LNCaP clone FGC (cell line): Measurements from ENCODE around the gene MC1R.
A peak's percentile ranks its signal among the peaks of the same experiment; 100 is the strongest.

Source experiments
- DNase-seq: peaks from one replicate; pipeline ENCODE4 v3.0.0-alpha.2; 2011; ENCODE audit warnings: low read depth
- H3K4me3 ChIP-seq: 2 replicates; pipeline ENCODE4 v1.5.1; 2011; ENCODE audit warnings: mild to moderate bottlenecking, low read depth, low read length, control low read depth
- CTCF ChIP-seq: IDR thresholded peaks from 2 replicates; pipeline ENCODE4 v1.5.1; 2012; ENCODE audit warnings: mild to moderate bottlenecking; ENCODE audit not compliant: control insufficient read depth, insufficient read depth; ENCODE audit errors: extremely low read depth

MC1R gene

GRCh38 chr16:89938175-89938885 is 19.7 kb downstream of the MC1R start:
- no peak for DNase-seq
- TF ChIP-seq CTCF: no peak
- no peak overlapping the region for H3K4me3 ChIP-seq

- no peak for TF ChIP-seq CTCF
- no peak overlapping the region for H3K4me3 ChIP-seq
- no peak for DNase-seq
Measured at GRCh38 chr16:89944773-89945172, 26.1 kb downstream of the MC1R start.

- no peak overlapping the region for H3K4me3 ChIP-seq
- peak; percentile 33; the same call in 1 of the 2 replicates for TF ChIP-seq CTCF
- DNase-seq: no peak
Measured at GRCh38 chr16:89945654-89946053, 27.0 kb downstream of the MC1R start.

- TF ChIP-seq CTCF: no peak
- no peak for DNase-seq
- H3K4me3 ChIP-seq: no peak overlapping the region
Measured at GRCh38 chr16:89946515-89946914, 27.9 kb downstream of the MC1R start.

- H3K4me3 ChIP-seq: peak overlapping the region; percentile 66
- no peak for DNase-seq
- no peak for TF ChIP-seq CTCF
Measured at GRCh38 chr16:89949121-89949742, 30.6 kb downstream of the MC1R start.

- peak overlapping the region; percentile 66 for H3K4me3 ChIP-seq
- TF ChIP-seq CTCF: no peak
- DNase-seq: no peak
Measured at GRCh38 chr16:89949756-89950155, 31.1 kb downstream of the MC1R start.
